Caco-2 (cell line): Measurements from ENCODE around the gene PDE11A. TPM values are rescaled to one million over a fixed set of nuclear protein-coding genes. Genes with fewer than 3 reads are reported as not detected.

ENCODE experiments used
- BruUV-seq: library from RNA; stranded (reverse); fragments of 400-500 nt; replicated peaks from 2 replicates; lab custom pipeline; 2021; lab: Mats Ljungman, UMichigan
- CTCF ChIA-PET: fragments of 300-600 bp; sonication (Branson Sonifier 250); formaldehyde crosslinking; loops from one replicate; lab custom pipeline; 2022; ENCODE audit warnings: antibody characterized with exemption; lab: Charles Lee
- POLR2A ChIA-PET: fragments of 300-600 bp; sonication (Branson Sonifier 250); formaldehyde crosslinking; loops from one replicate; lab custom pipeline; 2022; ENCODE audit warnings: antibody characterized with exemption; lab: Charles Lee
- DNase-seq, 2 experiments: peaks; one replicate each; pipeline versions ENCODE4 v3.0.0 to v3.0.0-alpha.2; 2020 to 2022
- H3K27me3 ChIP-seq: replicated peaks from 2 replicates; pipeline ENCODE4 v1.6.0; 2011; ENCODE audit warnings: low read length; ENCODE audit not compliant: control insufficient read depth, insufficient read depth
- H3K36me3 ChIP-seq: 2 replicates; pipeline ENCODE4 v1.5.1; 2011; ENCODE audit warnings: low read length; ENCODE audit not compliant: control insufficient read depth, insufficient read depth
- H3K4me1 ChIP-seq: fragments of 250-450 bp; sonication (Bioruptor Pico); 2 replicates; pipeline ENCODE4 v1.5.1; 2020; ENCODE audit warnings: mild to moderate bottlenecking
- H3K4me3 ChIP-seq: 2 replicates; pipeline ENCODE4 v1.5.1; 2011; ENCODE audit warnings: low read depth, mild to moderate bottlenecking, control low read depth, low read length
- H3K9me3 ChIP-seq: fragments of 250-450 bp; sonication (Bioruptor Pico); 2 replicates; pipeline ENCODE4 v1.5.1; 2020; ENCODE audit warnings: mild to moderate bottlenecking, moderate library complexity
- H3K27ac Mint-ChIP-seq: one replicate; pipeline ENCODE4 v1.8.0; 2022; ENCODE audit warnings: mixed read lengths; ENCODE audit not compliant: unreplicated experiment
- H3K27me3 Mint-ChIP-seq: one replicate; pipeline ENCODE4 v1.8.0; 2022; ENCODE audit warnings: mixed read lengths; ENCODE audit not compliant: insufficient read depth, unreplicated experiment
- H3K36me3 Mint-ChIP-seq: one replicate; pipeline ENCODE4 v1.8.0; 2022; ENCODE audit warnings: mild to moderate bottlenecking, mixed read lengths; ENCODE audit not compliant: insufficient read depth, unreplicated experiment
- H3K4me1 Mint-ChIP-seq: one replicate; pipeline ENCODE4 v1.8.0; 2022; ENCODE audit warnings: low read depth, mixed read lengths; ENCODE audit not compliant: unreplicated experiment
- H3K4me3 Mint-ChIP-seq: one replicate; pipeline ENCODE4 v1.8.0; 2022; ENCODE audit warnings: mild to moderate bottlenecking, moderate library complexity, mixed read lengths; ENCODE audit not compliant: unreplicated experiment
- H3K9me3 Mint-ChIP-seq: one replicate; pipeline ENCODE4 v1.8.0; 2022; ENCODE audit warnings: mixed read lengths; ENCODE audit not compliant: unreplicated experiment
- intact Hi-C: fragments of 100-400 bp; cut with micrococcal nuclease; formaldehyde crosslinking; loops from one replicate; pipeline ENCODE4 v1.10.0; 2022; ENCODE audit not compliant: unreplicated experiment
- total RNA-seq: library from RNA; stranded (reverse); gene quantifications from 2 replicates; pipeline ENCODE4 v1.2.3, GENCODE V29; 2022
- TF ChIP-seq, protein P1 (sequence below), 2 experiments: fragments of 200-600 bp in 1 of 2; IDR thresholded peaks; 1 replicate in 1 of 2; 2 replicates in 1 of 2; pipeline versions ENCODE4 v1.5.1 to v1.8.0; 2011 to 2022; ENCODE audit warnings: antibody characterized with exemption in 1 of 2, control low read depth in 1 of 2, inconsistent platforms in 1 of 2, low read depth in 1 of 2, low read length in 1 of 2, mild to moderate bottlenecking in 1 of 2, moderate library complexity in 1 of 2; ENCODE audit not compliant: insufficient read depth in 1 of 2, severe bottlenecking in 1 of 2, unreplicated experiment in 1 of 2

Gene PDE11A
- total RNA-seq, 1 experiment from 2014 or later, result 0.25 TPM

- no peaks in the 10 kb centered on the region for H3K27me3 ChIP-seq
- H3K4me1 ChIP-seq, result no peaks in the 10 kb centered on the region
- no peaks in the 10 kb centered on the region for H3K9me3 ChIP-seq
- no TSS peak for BruUV-seq
- H3K27ac Mint-ChIP-seq, result no peak overlapping the region
- H3K4me3 ChIP-seq, result no peak overlapping the region
- ChIA-PET CTCF (no interaction called here), POLR2A (no interaction called here)
- no peak overlapping the region for H3K4me3 Mint-ChIP-seq
- H3K36me3 ChIP-seq, result no peaks in the 10 kb centered on the region
- no peaks in the 10 kb centered on the region for H3K9me3 Mint-ChIP-seq
- no peaks in the 10 kb centered on the region for H3K4me1 Mint-ChIP-seq
- TF ChIP-seq, protein P1, sequence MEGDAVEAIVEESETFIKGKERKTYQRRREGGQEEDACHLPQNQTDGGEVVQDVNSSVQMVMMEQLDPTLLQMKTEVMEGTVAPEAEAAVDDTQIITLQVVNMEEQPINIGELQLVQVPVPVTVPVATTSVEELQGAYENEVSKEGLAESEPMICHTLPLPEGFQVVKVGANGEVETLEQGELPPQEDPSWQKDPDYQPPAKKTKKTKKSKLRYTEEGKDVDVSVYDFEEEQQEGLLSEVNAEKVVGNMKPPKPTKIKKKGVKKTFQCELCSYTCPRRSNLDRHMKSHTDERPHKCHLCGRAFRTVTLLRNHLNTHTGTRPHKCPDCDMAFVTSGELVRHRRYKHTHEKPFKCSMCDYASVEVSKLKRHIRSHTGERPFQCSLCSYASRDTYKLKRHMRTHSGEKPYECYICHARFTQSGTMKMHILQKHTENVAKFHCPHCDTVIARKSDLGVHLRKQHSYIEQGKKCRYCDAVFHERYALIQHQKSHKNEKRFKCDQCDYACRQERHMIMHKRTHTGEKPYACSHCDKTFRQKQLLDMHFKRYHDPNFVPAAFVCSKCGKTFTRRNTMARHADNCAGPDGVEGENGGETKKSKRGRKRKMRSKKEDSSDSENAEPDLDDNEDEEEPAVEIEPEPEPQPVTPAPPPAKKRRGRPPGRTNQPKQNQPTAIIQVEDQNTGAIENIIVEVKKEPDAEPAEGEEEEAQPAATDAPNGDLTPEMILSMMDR (IDR thresholded peaks at IDR 0.05; ENCODE audit: insufficient read depth in 1 of 2, low read depth in 1 of 2, low read length in 1 of 2, severe bottlenecking in 1 of 2, unreplicated experiment in 1 of 2), result no peak
- DNase-seq, result no peak
- peaks cover 15% of the 10 kb centered on the region for H3K27me3 Mint-ChIP-seq
- intact Hi-C loops, result no loop called here
- no peaks in the 10 kb centered on the region for H3K36me3 Mint-ChIP-seq
Observed at GRCh38 chr2:177942731-177943130, 129.8 kb downstream of the PDE11A start.

DNA sequence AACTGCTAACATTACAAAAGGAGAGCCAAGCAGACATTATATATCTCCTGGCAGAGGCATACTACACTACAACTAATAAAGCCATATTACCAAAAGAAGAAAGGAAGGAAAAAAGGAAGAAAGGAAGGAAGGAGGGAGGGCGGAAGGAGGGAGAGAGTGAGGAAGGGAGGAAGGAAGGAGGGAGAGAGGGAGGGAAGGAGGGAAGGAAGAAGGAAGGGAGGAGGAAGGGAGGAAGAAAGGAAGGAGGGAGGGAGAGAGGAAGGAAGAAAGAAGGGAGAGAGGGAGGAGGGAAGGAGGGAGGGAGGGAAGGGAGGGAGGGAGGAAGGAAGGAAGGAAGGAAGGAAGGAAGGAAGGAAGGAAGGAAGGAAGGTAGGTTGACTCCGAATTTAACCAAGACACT, 133.4 kb downstream of the PDE11A start:
- no peak for DNase-seq
- intact Hi-C loops, result no loop called here
- BruUV-seq, result no TSS peak
- Mint-ChIP-seq H3K27me3 (peaks cover 16% of the 10 kb centered on the region), H3K9me3 (no peaks in the 10 kb centered on the region), H3K27ac (no peak overlapping the region), H3K4me1 (no peaks in the 10 kb centered on the region), H3K4me3 (no peak overlapping the region), H3K36me3 (no peaks in the 10 kb centered on the region)
- CTCF ChIA-PET, result no interaction called here
- Histone ChIP-seq H3K4me1 (no peaks in the 10 kb centered on the region), H3K27me3 (no peaks in the 10 kb centered on the region), H3K36me3 (no peaks in the 10 kb centered on the region), H3K4me3 (no peak overlapping the region), H3K9me3 (no peaks in the 10 kb centered on the region)
- TF ChIP-seq, protein P1 (IDR thresholded peaks at IDR 0.05; ENCODE audit: insufficient read depth in 1 of 2, low read depth in 1 of 2, low read length in 1 of 2, severe bottlenecking in 1 of 2, unreplicated experiment in 1 of 2), result no peak
- POLR2A ChIA-PET, result no interaction called here

DNA sequence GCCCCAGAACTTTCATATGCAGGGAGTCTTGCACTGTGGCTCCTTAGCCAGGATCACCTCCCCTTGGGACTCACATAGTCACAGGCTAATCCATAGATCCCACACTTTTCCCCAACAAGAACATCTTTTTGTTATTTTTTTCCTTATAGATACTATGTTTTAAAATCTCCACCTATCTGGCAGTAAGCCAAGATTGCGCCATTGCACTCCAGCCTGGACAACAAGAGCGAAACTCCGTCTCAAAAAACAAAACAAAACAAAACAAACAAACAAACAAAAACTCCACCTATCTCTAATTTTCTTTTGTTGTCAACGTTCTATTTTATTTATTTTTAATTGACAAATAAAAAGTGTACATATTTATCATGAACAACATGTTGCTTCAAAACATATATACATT, 141.7 kb downstream of the PDE11A start:
- Mint-ChIP-seq H3K27me3 (peaks cover 13% of the 10 kb centered on the region), H3K9me3 (no peaks in the 10 kb centered on the region), H3K4me3 (no peak overlapping the region), H3K4me1 (no peaks in the 10 kb centered on the region), H3K36me3 (no peaks in the 10 kb centered on the region), H3K27ac (no peak overlapping the region)
- H3K27me3 ChIP-seq, result no peaks in the 10 kb centered on the region
- BruUV-seq, result no TSS peak
- CTCF ChIA-PET, result no interaction called here
- POLR2A ChIA-PET, result no interaction called here
- intact Hi-C loops, result no loop called here
- H3K4me1 ChIP-seq, result no peaks in the 10 kb centered on the region
- no peaks in the 10 kb centered on the region for H3K36me3 ChIP-seq
- TF ChIP-seq, protein P1 (IDR thresholded peaks at IDR 0.05; ENCODE audit: insufficient read depth in 1 of 2, low read depth in 1 of 2, low read length in 1 of 2, severe bottlenecking in 1 of 2, unreplicated experiment in 1 of 2), result no peak
- no peak for DNase-seq
- no peak overlapping the region for H3K4me3 ChIP-seq
- peaks cover 6% of the 10 kb centered on the region; the same call in 1 of the 2 replicates for H3K9me3 ChIP-seq
